HG03108 (cell line): ENCODE measurements around the gene CHRM2.

Source experiments
- ATAC-seq: cut with Tn5 transposase; IDR thresholded peaks from one replicate; pipeline ENCODE4 v1.9.1; 2021; ENCODE audit warnings: moderate library complexity; ENCODE audit not compliant: unreplicated experiment

Gene CHRM2

GRCh38 chr7:136956232-136956631 lies 87.8 kb downstream of the CHRM2 start:
- ATAC-seq, result no peak

- no peak for ATAC-seq
Measured at GRCh38 chr7:136956671-136957070, 88.2 kb downstream of the CHRM2 start.

DNA sequence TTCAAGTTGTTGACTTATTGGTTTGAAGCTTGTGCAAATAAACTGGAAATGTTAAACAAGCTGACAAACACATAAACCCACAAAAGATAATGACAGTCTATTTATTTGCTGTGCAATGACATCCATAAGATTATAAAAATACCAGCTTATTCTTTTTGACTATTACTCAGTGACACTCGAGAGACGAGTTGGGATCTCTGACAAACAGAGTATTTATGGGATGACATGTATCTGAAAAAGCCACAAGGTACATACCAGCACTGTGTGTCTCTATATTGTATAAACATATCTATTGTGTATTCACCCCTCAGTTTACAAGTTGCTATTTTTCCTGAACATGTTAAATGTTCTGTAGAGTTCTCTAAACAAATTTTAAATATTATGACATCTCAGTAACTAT lies 88.9 kb downstream of the CHRM2 start:
- ATAC-seq, result no peak

GRCh38 chr7:136958016-136958415 lies 89.6 kb downstream of the CHRM2 start:
- no peak for ATAC-seq

- ATAC-seq, result no peak
Measured at GRCh38 chr7:136964347-136964746, 95.9 kb downstream of the CHRM2 start.

GRCh38 chr7:136966825-136967224 lies 98.4 kb downstream of the CHRM2 start:
- ATAC-seq, result no peak

DNA sequence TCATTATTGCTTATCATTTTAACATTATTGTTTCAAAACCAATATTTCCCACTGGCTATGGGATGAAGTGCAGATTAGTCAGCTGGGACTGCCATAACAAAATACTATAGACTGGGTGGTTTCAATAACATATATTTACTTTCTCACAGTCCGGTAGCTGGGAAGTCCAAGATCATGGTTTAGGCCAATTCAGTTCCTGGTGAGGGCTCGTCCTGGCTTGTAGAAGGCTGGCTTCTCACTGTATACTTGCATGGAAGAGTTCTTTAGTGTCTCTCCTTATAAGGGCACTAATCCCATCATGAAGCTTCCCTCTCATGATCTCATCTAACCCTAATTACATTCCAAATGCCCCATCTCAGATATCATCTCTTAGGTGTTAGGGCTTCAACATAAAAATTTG lies 101.3 kb downstream of the CHRM2 start:
- ATAC-seq, result no peak

DNA sequence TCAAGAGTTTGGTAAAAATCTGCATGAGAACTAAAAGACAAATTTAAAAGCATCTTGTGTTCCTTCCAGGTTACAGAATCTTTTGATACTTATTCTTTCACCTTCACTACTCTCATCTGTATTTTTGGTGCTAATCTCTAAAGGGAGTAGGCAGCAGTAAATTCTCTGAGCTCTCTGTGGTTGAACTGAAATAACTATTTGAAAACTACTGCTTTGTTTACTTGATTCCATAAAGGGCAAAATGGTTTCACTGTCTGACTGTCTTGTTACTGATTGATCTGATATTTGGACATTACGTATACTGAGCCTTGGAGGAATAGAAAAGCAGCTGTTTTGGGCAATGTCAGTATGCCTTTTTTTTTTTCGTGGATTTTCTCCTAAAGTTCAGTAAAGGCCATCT lies 103.3 kb downstream of the CHRM2 start:
- ATAC-seq, result no peak

GRCh38 chr7:136976504-136977251 lies 108.2 kb downstream of the CHRM2 start:
- no peak for ATAC-seq

DNA sequence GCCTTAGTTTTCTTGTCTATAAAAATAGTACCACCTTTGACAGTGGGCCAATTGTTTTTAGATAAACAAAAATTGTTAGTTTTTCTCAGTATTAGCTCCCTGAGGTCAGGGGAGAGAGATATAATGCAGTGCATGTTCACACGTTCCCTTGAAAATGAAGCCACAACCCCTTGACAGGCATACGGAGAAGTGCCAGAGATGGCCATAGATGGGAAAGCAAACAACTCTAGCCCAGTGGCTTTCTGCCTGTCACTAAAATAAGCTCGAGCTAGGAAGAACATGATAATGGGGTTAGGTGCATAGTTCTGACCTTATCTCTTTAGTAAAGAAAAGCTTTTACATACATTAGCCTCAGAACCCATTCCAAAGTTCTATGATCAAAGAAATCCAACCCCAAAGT lies 124.9 kb downstream of the CHRM2 start:
- no peak for ATAC-seq

- no peak for ATAC-seq
Measured at GRCh38 chr7:136997735-136998134, 129.3 kb downstream of the CHRM2 start.

- ATAC-seq, result no peak
Measured at GRCh38 chr7:136998495-136998894, 130.0 kb downstream of the CHRM2 start.

DNA sequence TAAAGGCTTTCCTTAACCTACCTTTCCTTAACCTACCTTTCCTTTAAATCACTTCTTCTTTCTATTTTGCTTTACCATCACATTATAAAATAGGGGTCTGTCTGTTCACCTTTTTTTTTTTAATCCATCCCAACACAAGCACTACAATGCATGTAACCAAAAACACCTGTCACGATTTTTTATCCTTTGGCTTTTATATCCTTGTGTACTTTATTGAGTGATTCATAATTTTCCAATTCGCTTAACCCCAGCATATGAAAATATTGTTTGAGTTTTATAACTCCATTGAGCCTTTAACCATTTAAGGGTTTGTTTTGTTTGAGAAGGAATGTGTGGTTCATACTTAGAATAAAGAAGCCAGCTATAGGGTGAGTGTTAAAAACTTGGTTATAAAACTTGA lies 132.2 kb downstream of the CHRM2 start:
- ATAC-seq, result no peak

DNA sequence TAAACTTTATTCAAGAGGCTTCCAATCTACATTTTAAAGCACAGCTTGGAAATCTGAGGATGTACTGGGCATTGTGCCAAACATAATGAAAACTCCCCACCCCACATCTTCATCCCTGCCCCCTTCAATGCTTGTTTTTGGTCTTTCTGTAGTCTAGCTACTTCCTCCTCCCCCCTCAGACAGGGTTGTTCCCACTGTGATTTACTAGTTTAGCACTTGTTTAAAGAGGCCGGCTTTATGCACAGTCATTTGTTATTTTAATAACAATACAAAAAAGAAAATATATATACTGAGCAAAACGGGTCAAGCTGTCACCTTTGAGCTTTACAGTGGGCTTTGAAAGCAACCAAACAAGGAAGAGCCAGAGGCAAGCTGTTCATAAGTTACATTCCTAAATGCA lies 132.6 kb downstream of the CHRM2 start:
- ATAC-seq, result no peak

GRCh38 chr7:137001478-137001877 lies 133.0 kb downstream of the CHRM2 start:
- ATAC-seq, result no peak

DNA sequence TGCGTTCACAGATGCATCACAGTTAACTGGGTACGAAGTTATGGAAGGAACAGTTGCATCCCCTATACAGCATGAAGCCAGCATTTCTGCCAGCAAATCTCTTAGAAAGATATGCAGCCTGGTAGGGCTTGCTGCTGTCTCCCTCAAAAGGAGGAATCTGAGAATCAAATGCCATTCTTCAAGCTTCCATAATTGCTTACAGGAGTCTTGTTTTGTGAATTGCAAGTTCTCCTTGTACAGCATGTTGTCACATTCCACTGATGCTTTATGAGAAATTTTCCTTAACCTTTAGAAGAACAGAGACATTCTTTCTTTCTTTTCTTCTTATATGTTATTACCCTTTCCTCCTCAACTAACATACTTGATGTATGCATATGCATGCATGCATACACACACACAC lies 134.6 kb downstream of the CHRM2 start:
- no peak for ATAC-seq

DNA sequence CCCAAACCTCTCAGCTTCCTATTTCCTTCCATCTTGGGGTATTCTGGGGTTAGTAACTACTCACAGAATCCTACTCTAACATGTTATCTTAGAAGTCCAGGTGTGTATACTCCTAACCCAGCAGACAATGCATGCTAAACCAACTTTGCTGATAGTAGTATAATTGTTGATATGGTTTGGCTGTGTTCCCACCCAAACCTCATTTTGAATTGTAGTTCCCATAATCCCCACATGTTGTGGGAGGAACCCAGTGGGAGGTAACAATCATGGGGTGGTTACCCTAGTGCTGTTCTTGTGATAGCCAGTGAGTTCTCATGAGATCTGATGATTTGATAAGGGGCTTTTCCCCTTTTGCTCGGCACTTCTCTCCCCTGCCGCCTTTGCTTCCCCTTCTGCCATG lies 135.1 kb downstream of the CHRM2 start:
- ATAC-seq, result no peak

GRCh38 chr7:137005873-137006272 lies 137.4 kb downstream of the CHRM2 start:
- ATAC-seq, result no peak

- no peak for ATAC-seq
Measured at GRCh38 chr7:137006293-137006692, 137.8 kb downstream of the CHRM2 start.

DNA sequence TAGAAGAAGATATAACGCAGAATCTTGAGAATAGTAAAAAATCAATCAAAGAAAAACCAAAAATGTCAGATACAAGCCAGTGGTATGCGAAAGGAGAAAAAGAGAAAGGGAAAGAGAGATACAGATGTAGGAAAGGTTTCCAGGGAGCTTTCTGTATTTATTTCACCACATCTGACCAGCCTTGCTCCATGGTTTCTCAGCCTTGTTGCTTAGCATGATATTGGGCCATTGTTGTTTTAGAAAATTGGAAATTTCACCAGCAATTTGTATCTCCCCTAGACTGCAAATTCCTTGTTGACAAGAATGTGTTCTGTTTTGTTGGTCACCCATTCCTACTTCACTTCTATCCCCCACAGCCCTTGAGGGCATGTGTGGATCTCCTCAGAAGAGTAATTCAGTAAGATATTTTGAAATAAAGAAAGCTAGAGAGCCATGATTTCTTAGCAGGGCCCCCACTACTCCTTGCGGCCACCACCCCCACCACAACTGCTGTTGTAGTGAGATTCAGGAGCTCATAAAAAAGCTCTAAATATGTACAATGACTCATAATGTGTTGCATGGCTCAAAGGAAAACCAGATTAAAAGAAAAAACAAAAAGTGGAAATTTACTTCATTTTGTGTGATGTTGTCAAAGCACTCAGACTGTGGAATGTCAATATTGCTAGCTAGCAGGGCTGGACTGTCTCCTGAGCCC lies 138.7 kb downstream of the CHRM2 start:
- ATAC-seq, result no peak

DNA sequence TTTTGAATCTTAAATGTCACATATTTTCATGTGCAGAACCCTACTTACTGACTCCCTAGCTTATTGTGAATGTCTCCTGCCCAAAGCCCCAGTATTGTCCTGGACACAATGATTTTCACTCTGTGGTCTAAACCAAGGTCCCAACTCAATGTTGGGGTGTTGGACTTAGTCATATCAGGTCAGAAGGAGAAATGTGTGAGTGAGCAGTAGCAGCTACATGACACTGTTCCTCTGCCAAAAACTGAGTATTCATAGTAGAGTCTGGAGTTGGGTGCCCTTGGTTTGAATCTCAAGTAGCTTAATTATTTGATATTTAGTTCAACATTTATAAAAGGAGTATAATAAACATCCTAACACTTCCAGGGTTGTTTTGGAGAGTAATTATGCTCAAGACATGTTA lies 141.0 kb downstream of the CHRM2 start:
- ATAC-seq, result no peak

GRCh38 chr7:137015015-137015414 lies 146.6 kb downstream of the CHRM2 start:
- ATAC-seq, result no peak

GRCh38 chr7:137017221-137017620 lies 148.8 kb downstream of the CHRM2 start:
- no peak for ATAC-seq
